ENCODE data around the gene ZBTB18.

ZBTB18 gene

DNA sequence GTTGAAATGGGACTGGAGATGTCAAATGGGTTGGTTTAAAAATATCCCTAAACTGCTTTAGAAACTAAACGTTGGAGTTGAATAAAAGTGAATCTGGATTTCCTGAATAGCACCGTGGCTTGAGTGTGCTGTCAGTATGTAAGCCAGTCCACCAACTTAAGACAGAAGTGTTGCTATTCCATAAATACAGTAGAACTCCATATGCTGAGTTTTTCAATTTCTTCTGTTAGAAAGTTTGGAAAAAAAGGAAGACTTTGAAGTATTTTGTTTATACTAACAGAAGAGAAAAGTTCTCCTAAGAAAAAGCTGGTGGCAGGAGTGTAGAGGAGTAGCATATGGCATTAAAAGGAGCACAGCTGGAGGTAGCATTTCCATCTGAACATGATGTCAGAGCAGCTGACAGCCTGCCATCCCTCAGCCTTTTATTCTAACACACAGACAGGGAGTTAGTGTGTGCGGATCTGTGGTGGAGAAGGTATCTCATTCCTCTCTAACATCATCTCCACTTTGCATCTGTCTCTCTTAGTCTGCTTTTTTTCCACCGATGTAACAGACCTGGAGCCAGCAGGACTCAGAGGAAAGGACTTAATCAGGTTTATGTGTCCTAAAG is at the start of gene ZBTB18:
TSS of gene ZBTB18 (plus strand) at position 449 of the 610 bp plus-strand sequence. CDS start at position 598, 149 bp downstream.
- TF ChIP-seq, protein P1, sequence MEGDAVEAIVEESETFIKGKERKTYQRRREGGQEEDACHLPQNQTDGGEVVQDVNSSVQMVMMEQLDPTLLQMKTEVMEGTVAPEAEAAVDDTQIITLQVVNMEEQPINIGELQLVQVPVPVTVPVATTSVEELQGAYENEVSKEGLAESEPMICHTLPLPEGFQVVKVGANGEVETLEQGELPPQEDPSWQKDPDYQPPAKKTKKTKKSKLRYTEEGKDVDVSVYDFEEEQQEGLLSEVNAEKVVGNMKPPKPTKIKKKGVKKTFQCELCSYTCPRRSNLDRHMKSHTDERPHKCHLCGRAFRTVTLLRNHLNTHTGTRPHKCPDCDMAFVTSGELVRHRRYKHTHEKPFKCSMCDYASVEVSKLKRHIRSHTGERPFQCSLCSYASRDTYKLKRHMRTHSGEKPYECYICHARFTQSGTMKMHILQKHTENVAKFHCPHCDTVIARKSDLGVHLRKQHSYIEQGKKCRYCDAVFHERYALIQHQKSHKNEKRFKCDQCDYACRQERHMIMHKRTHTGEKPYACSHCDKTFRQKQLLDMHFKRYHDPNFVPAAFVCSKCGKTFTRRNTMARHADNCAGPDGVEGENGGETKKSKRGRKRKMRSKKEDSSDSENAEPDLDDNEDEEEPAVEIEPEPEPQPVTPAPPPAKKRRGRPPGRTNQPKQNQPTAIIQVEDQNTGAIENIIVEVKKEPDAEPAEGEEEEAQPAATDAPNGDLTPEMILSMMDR (conservative IDR thresholded peaks at IDR 0.05; ENCODE audit: low read depth, low read length), result no peak
- H3K4me3 ChIP-seq (ENCODE audit: low read length), result peak within 1 kb of the TSS; percentile 94
- DNase-seq (ENCODE audit: low read depth), result no peak

DNA sequence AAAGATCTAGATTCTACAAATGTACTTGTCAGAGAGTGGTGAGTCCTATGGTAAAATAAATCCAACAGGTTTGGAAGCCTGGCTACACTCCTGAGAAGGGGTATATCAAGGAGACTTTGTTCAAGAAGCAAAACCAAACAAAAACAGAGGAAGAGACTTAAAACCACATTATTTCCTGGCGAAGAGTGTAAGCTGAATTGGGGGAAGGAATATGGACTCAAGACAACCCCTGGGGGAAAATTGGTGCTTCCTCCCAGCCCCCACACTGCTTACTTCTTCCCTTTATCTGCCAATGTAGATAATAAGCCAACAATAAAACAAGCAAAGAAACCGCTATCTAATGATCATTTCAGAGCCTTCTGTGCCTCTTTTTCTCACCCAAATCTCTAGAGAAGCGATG is 48.4 kb upstream of the ZBTB18 start:
- TF ChIP-seq, protein P1 (conservative IDR thresholded peaks at IDR 0.05; ENCODE audit: low read depth, low read length), result no peak
- no peak overlapping the region for H3K4me3 ChIP-seq (ENCODE audit: low read length)
- DNase-seq (ENCODE audit: low read depth), result no peak

DNA sequence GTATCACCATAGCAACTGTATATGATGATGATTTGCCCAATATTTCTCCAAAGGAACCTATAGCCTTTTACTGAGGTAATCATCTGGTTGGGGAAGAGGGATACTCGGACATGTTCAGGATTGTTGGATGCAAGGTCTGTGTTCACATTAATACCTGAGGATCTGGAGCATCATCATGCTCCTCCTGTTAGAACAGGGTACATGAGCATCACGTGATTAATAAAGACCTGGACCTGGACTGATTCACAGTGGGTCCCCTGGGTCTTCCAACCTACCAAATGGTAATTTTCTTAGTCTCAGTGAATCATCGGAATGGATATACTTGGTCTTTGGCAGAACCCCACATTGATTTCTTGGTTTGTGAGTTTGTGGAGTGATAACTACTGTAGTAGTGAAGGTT is 45.6 kb upstream of the ZBTB18 start:
- no peak overlapping the region for H3K4me3 ChIP-seq (ENCODE audit: low read length)
- TF ChIP-seq, protein P1 (conservative IDR thresholded peaks at IDR 0.05; ENCODE audit: low read depth, low read length), result no peak
- DNase-seq (ENCODE audit: low read depth), result no peak

DNA sequence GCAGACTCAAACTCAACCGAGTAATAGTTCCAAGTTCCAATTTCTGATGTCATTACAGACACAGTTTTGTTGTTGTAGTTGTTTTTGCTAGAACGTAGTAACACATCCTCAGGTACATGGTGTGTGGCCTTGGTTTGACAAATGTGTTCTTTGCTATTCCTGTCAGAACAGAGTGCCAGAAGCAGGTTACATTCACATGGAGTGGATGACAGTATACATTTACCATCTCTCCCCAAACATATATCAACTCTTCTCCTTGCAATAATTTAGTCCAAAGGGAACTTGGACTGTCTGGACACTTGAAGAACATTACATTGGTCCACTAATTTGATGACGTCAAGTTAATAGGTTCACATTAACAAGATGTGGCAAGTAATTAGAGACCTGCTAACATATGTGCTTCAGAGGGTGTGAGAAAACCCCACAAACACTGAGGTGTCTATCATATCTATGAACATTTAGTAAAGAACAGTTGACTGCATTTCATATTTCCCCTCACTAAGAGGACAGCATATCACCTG is 44.6 kb upstream of the ZBTB18 start:
- H3K4me3 ChIP-seq (ENCODE audit: low read length), result no peak overlapping the region
- TF ChIP-seq, protein P1 (conservative IDR thresholded peaks at IDR 0.05; ENCODE audit: low read depth, low read length), result no peak
- DNase-seq (ENCODE audit: low read depth), result no peak

DNA sequence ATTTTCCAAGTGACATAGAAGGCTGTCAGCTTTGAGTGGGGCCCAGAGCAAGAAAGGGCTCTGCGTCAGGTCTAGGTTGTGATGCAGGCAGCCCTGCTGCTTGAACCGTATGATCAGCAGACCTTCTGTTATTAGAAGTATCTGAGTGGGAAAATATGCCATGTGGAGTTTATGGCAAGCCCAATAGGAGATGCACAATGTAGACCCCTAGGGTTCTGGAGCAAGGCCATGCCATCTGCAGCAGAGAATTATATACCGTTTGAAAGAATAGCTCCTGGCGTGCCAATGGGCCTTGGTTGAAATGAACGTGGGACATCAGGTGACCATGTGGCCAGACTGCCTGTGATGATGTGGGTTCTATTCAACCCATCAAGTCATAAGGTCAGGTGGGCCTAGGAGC is 44.1 kb upstream of the ZBTB18 start:
- TF ChIP-seq, protein P1 (conservative IDR thresholded peaks at IDR 0.05; ENCODE audit: low read depth, low read length), result no peak

DNA sequence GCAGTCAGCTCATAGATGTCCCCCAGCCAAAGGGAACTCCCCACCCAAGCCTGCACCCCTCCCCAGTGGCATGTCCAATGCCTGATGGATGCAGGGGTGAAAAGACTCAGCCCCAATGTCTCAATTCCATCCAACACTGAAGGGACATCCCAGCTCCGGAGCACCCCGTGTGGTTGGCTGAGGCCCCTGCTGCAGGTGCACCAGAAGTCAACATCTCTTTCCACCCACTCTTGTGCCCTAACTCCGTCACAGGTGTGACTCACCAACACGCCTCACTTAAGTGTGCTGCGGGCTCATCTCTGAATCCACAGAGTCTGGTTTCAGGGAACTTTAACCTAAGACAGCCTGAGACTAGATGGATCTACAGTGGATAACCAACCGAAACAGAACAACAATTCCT is 40.9 kb upstream of the ZBTB18 start:
- H3K4me3 ChIP-seq (ENCODE audit: low read length), result no peak overlapping the region
- TF ChIP-seq, protein P1 (conservative IDR thresholded peaks at IDR 0.05; ENCODE audit: low read depth, low read length), result no peak
- no peak for DNase-seq (ENCODE audit: low read depth)

More for the DNA sequence above, 44.1 kb upstream of the ZBTB18 start:
- DNase-seq (ENCODE audit: low read depth), result no peak
- no peak overlapping the region for H3K4me3 ChIP-seq (ENCODE audit: low read length)

DNA sequence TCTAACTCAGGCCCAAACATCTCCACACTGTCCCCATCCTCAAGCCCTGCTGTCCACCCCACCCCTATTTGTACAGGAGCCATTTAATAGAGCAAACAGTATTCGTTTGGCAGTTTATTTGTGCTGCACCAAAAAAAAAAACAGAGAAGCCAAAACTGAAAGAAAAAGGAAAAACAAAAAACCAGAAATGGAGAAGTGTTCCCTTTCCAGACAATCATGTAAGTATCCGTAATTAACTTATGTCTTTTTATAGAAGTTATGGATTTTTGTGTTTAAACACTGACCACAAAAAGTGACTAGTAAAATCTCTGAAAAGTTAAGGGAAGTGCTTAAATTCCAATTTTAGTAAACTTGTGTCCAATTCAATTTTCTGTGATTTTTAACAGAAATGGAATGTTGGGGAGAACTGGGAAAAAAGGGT is 40.4 kb upstream of the ZBTB18 start:
- TF ChIP-seq, protein P1 (conservative IDR thresholded peaks at IDR 0.05; ENCODE audit: low read depth, low read length), result no peak

More for the DNA sequence above, 40.4 kb upstream of the ZBTB18 start:
- no peak for DNase-seq (ENCODE audit: low read depth)
- H3K4me3 ChIP-seq (ENCODE audit: low read length), result no peak overlapping the region
